ENCODE measurements around the gene UGT1A9.

The UGT1A9 gene

GRCh38 chr2:233807966-233808935, 136.6 kb downstream of the UGT1A9 start:
- H3K4me3 ChIP-seq (ENCODE audit: low read length) = no peak overlapping the region
- DNase-seq (ENCODE audit: low read depth, low spot score) = no peak

GRCh38 chr2:233810385-233810784, 138.7 kb downstream of the UGT1A9 start:
- no peak for DNase-seq (ENCODE audit: low read depth, low spot score)
- no peak overlapping the region for H3K4me3 ChIP-seq (ENCODE audit: low read length)

- DNase-seq (ENCODE audit: low read depth, low spot score) = no peak
- no peak overlapping the region for H3K4me3 ChIP-seq (ENCODE audit: low read length)
Observed at GRCh38 chr2:233811087-233811486, 139.4 kb downstream of the UGT1A9 start.

- DNase-seq (ENCODE audit: low read depth, low spot score) = no peak
- no peak overlapping the region for H3K4me3 ChIP-seq (ENCODE audit: low read length)
Observed at GRCh38 chr2:233811732-233812131, 140.0 kb downstream of the UGT1A9 start.

GRCh38 chr2:233813236-233814055, 141.7 kb downstream of the UGT1A9 start:
- H3K4me3 ChIP-seq (ENCODE audit: low read length) = no peak overlapping the region
- no peak for DNase-seq (ENCODE audit: low read depth, low spot score)

- H3K4me3 ChIP-seq (ENCODE audit: low read length) = no peak overlapping the region
- DNase-seq (ENCODE audit: low read depth, low spot score) = no peak
Observed at GRCh38 chr2:233814056-233814835, 142.5 kb downstream of the UGT1A9 start.

GRCh38 chr2:233815861-233816260, 144.2 kb downstream of the UGT1A9 start:
- no peak overlapping the region for H3K4me3 ChIP-seq (ENCODE audit: low read length)
- no peak for DNase-seq (ENCODE audit: low read depth, low spot score)

- no peak overlapping the region for H3K4me3 ChIP-seq (ENCODE audit: low read length)
- no peak for DNase-seq (ENCODE audit: low read depth, low spot score)
Observed at GRCh38 chr2:233816334-233816733, 144.6 kb downstream of the UGT1A9 start.

- no peak overlapping the region for H3K4me3 ChIP-seq (ENCODE audit: low read length)
Observed at GRCh38 chr2:233816771-233817170, 145.1 kb downstream of the UGT1A9 start.

GRCh38 chr2:233817361-233817911, 145.7 kb downstream of the UGT1A9 start:
- H3K4me3 ChIP-seq (ENCODE audit: low read length) = no peak overlapping the region
- no peak for DNase-seq (ENCODE audit: low read depth, low spot score)

More at GRCh38 chr2:233816771-233817170, 145.1 kb downstream of the UGT1A9 start:
- no peak for DNase-seq (ENCODE audit: low read depth, low spot score)

GRCh38 chr2:233817995-233818638, 146.4 kb downstream of the UGT1A9 start:
- DNase-seq (ENCODE audit: low read depth, low spot score) = no peak
- H3K4me3 ChIP-seq (ENCODE audit: low read length) = no peak overlapping the region

- no peak overlapping the region for H3K4me3 ChIP-seq (ENCODE audit: low read length)
- no peak for DNase-seq (ENCODE audit: low read depth, low spot score)
Observed at GRCh38 chr2:233818639-233819621, 147.2 kb downstream of the UGT1A9 start.

GRCh38 chr2:233819884-233820773, 148.4 kb downstream of the UGT1A9 start:
- DNase-seq (ENCODE audit: low read depth, low spot score) = no peak
- H3K4me3 ChIP-seq (ENCODE audit: low read length) = no peak overlapping the region

- DNase-seq (ENCODE audit: low read depth, low spot score) = no peak
- no peak overlapping the region for H3K4me3 ChIP-seq (ENCODE audit: low read length)
Observed at GRCh38 chr2:233820774-233821105, 149.0 kb downstream of the UGT1A9 start.

GRCh38 chr2:233821196-233821595, 149.5 kb downstream of the UGT1A9 start:
- H3K4me3 ChIP-seq (ENCODE audit: low read length) = no peak overlapping the region
- no peak for DNase-seq (ENCODE audit: low read depth, low spot score)

GRCh38 chr2:233821709-233822100, 150.0 kb downstream of the UGT1A9 start:
- H3K4me3 ChIP-seq (ENCODE audit: low read length) = no peak overlapping the region
- no peak for DNase-seq (ENCODE audit: low read depth, low spot score)
